ENCODE measurements around the gene IGF2BP3. TPM values are rescaled to one million over a fixed set of nuclear protein-coding genes. Genes with fewer than 3 reads are reported as not detected.

Gene IGF2BP3
- total RNA-seq, 1 experiment from 2014 or later: 80.2 TPM

GRCh38 chr7:23345601-23346000 is 124.7 kb downstream of the IGF2BP3 start:
- DNase-seq (ENCODE audit: low read depth, low spot score) (no peak), ATAC-seq (no peak)
- in situ Hi-C loops (cut with HindIII; ENCODE audit: low pct_unique_long_range_greater_than_20kb, low sequenced_read_pairs): no loop called here
- BruUV-seq (replicated peaks): TSS peak; percentile 11
- no peak for TF ChIP-seq TCF7L2 (IDR thresholded peaks at IDR 0.05; ENCODE audit: low read depth, low read length)
- no peak for TF ChIP-seq POLR2AphosphoS5 (IDR thresholded peaks at IDR 0.05; ENCODE audit: low read depth, low read length)
- TF ChIP-seq CTCF (IDR thresholded peaks at IDR 0.05): no peak
- no peak for TF ChIP-seq REST (IDR thresholded peaks at IDR 0.05; ENCODE audit: insufficient read depth in 1 of 2, low read depth in 2 of 2, low read length in 1 of 2)
- no peak for TF ChIP-seq SIN3A (IDR thresholded peaks at IDR 0.05; ENCODE audit: borderline replicate concordance, insufficient read depth, low read depth, low read length)
- peaks cover 34% of the 10 kb centered on the region for H3K36me3 ChIP-seq (ENCODE audit: control insufficient read depth, insufficient read depth, low read length)
- H3K4me3 ChIP-seq (ENCODE audit: low read depth in 2 of 2, low read length in 2 of 2): no peak overlapping the region
- peaks cover 49% of the 10 kb centered on the region for H3K4me1 ChIP-seq (ENCODE audit: control insufficient read depth, insufficient read depth, low read length)
- peak overlapping the region; percentile 0 for H3K27ac ChIP-seq (ENCODE audit: low read length)
- ChIA-PET CTCF (no interaction called here), POLR2A (no interaction called here)
- intact Hi-C loops (cut with micrococcal nuclease; ENCODE audit: unreplicated experiment): no loop called here
- no peaks in the 10 kb centered on the region for H3K9me3 ChIP-seq (ENCODE audit: control insufficient read depth, insufficient read depth, low read depth, low read length)
- no peaks in the 10 kb centered on the region for H3K27me3 ChIP-seq (ENCODE audit: control insufficient read depth, insufficient read depth, low read length)

GRCh38 chr7:23343806-23344475 is 126.3 kb downstream of the IGF2BP3 start:
- CTCF ChIA-PET: no interaction called here
- H3K4me3 ChIP-seq (ENCODE audit: low read depth in 2 of 2, low read length in 2 of 2): no peak overlapping the region
- peaks cover 42% of the 10 kb centered on the region for H3K36me3 ChIP-seq (ENCODE audit: control insufficient read depth, insufficient read depth, low read length)
- H3K27ac ChIP-seq (ENCODE audit: low read length): 0 out of 2 replicates have a peak overlapping the region, but pooled peaks have one; percentile 5
- intact Hi-C loops (cut with micrococcal nuclease; ENCODE audit: unreplicated experiment): no loop called here
- POLR2A ChIA-PET: no interaction called here
- ATAC-seq (no peak), DNase-seq (ENCODE audit: low read depth, low spot score) (no peak)
- no peaks in the 10 kb centered on the region for H3K9me3 ChIP-seq (ENCODE audit: control insufficient read depth, insufficient read depth, low read depth, low read length)
- H3K4me1 ChIP-seq (ENCODE audit: control insufficient read depth, insufficient read depth, low read length): peaks cover 44% of the 10 kb centered on the region
- in situ Hi-C loops (cut with HindIII; ENCODE audit: low pct_unique_long_range_greater_than_20kb, low sequenced_read_pairs): no loop called here
- H3K27me3 ChIP-seq (ENCODE audit: control insufficient read depth, insufficient read depth, low read length): no peaks in the 10 kb centered on the region
- no peak for TF ChIP-seq POLR2AphosphoS5 (IDR thresholded peaks at IDR 0.05; ENCODE audit: low read depth, low read length)
- TF ChIP-seq REST (IDR thresholded peaks at IDR 0.05; ENCODE audit: insufficient read depth in 1 of 2, low read depth in 2 of 2, low read length in 1 of 2): no peak
- no peak for TF ChIP-seq TCF7L2 (IDR thresholded peaks at IDR 0.05; ENCODE audit: low read depth, low read length)
- no peak for TF ChIP-seq SIN3A (IDR thresholded peaks at IDR 0.05; ENCODE audit: borderline replicate concordance, insufficient read depth, low read depth, low read length)
- no peak for TF ChIP-seq CTCF (IDR thresholded peaks at IDR 0.05)
- BruUV-seq (replicated peaks): no TSS peak

Data from Panc1 (cell line).